K562 (cell line): ENCODE measurements around the gene ZNF609. TPM values are rescaled to one million over a fixed set of nuclear protein-coding genes. Genes with fewer than 3 reads are reported as not detected.
A peak's percentile ranks its signal among the peaks of the same experiment; 100 is the strongest.

ENCODE experiments used
- ARID4B ChIP-seq: sonication (generic); formaldehyde crosslinking; IDR thresholded peaks from 2 replicates; pipeline ENCODE4 v1.8.0; 2022; ENCODE audit warnings: mild to moderate bottlenecking, missing genetic modification reagents
- CREM ChIP-seq: IDR thresholded peaks from 2 replicates; pipeline ENCODE4 v1.6.1; 2014; ENCODE audit warnings: antibody characterized with exemption, low read depth
- ESRRB ChIP-seq: fragments of 250-450 bp; sonication (Bioruptor Pico); IDR thresholded peaks from 2 replicates; pipeline ENCODE4 v1.5.0; 2020; ENCODE audit warnings: mild to moderate bottlenecking, moderate library complexity, borderline replicate concordance
- FOXJ3 ChIP-seq: sonication (generic); formaldehyde crosslinking; IDR thresholded peaks from 2 replicates; pipeline ENCODE4 v1.4.0; 2020; ENCODE audit warnings: mild to moderate bottlenecking, missing genetic modification reagents
- FOXK1 ChIP-seq: sonication (generic); formaldehyde crosslinking; IDR thresholded peaks from 2 replicates; pipeline ENCODE4 v1.8.0; 2022; ENCODE audit warnings: missing genetic modification reagents, mild to moderate bottlenecking, borderline replicate concordance
- NR2F6 ChIP-seq: fragments of 450-650 bp; formaldehyde crosslinking; IDR thresholded peaks from 2 replicates; pipeline ENCODE4 v1.4.0; 2020; ENCODE audit warnings: mild to moderate bottlenecking
- PHB2 ChIP-seq: fragments of 450-650 bp; IDR thresholded peaks from 2 replicates; pipeline ENCODE4 v1.6.1; 2017; ENCODE audit warnings: low read depth
- POLR2AphosphoS2 ChIP-seq: IDR thresholded peaks from 2 replicates; pipeline ENCODE4 v1.6.1; 2012; ENCODE audit warnings: low read length, improper control_type of control experiment
- POLR2AphosphoS5 ChIP-seq: IDR thresholded peaks from 2 replicates; pipeline ENCODE4 v1.6.1; 2011; ENCODE audit warnings: mild to moderate bottlenecking, low read depth, low read length, moderate library complexity; ENCODE audit not compliant: control insufficient read depth, insufficient read depth
- PURB ChIP-seq: sonication (generic); formaldehyde crosslinking; IDR thresholded peaks from 2 replicates; pipeline ENCODE4 v1.9.0; 2021; ENCODE audit warnings: low read depth, mild to moderate bottlenecking, missing genetic modification reagents
- SIX5 ChIP-seq, 2 experiments: IDR thresholded peaks; 2 replicates each; pipeline ENCODE4 v1.6.1; 2011; ENCODE audit warnings: low read length in 2 of 2, borderline replicate concordance in 1 of 2, low read depth in 1 of 2, mild to moderate bottlenecking in 1 of 2, moderate library complexity in 1 of 2; ENCODE audit not compliant: insufficient read depth in 1 of 2
- STAT5B ChIP-seq: fragments of 250-450 bp; sonication (Bioruptor Pico); IDR thresholded peaks from 2 replicates; pipeline ENCODE4 v1.8.0; 2021; ENCODE audit warnings: mild to moderate bottlenecking, inconsistent platforms
- TEAD1 ChIP-seq, 2 experiments: fragments of 450-650 bp in 1 of 2; sonication (generic) in 1 of 2; formaldehyde crosslinking; IDR thresholded peaks; 2 replicates each; pipeline versions ENCODE4 v1.4.0 to v1.8.0; 2020 to 2022; ENCODE audit warnings: mild to moderate bottlenecking in 2 of 2, missing genetic modification reagents in 1 of 2
- ZFP1 ChIP-seq: fragments of 450-650 bp; formaldehyde crosslinking; IDR thresholded peaks from 2 replicates; pipeline ENCODE4 v1.4.0; 2020; ENCODE audit warnings: mild to moderate bottlenecking, mixed read lengths
- ZNF75A ChIP-seq: fragments of 450-650 bp; formaldehyde crosslinking; IDR thresholded peaks from 2 replicates; pipeline ENCODE4 v1.4.0; 2020; ENCODE audit warnings: mild to moderate bottlenecking
- polyA plus RNA-seq, 8 experiments: library from polyadenylated mRNA; depleted of rRNA in 4 of 8; stranded (reverse) in 5 of 8; unstranded in 3 of 8; fragments of >200 nt; fragmentation: Nextera tagmentation in 2 of 8; fragmentation: Illumina TruSeq in 1 of 8; extraction: Ambion mirVana in 2 of 8; extraction: Trizol in 1 of 8; gene quantifications; 2 replicates each; pipeline versions ENCODE4 v1.2.1 to v1.2.3, GENCODE V29; 2011 to 2014; ENCODE audit warnings: inconsistent platforms in 1 of 8, missing spikeins in 1 of 8
- total RNA-seq, 7 experiments: library from RNA; depleted of rRNA in 6 of 7; stranded (reverse); fragments of >200 nt in 6 of 7; fragmentation: Illumina TruSeq in 2 of 7; extraction: Trizol in 2 of 7; gene quantifications; 2 replicates each; pipeline versions ENCODE4 v1.2.1 to v1.2.3, GENCODE V29; 2011 to 2021; ENCODE audit warnings: low replicate concordance in 1 of 7
- TF ChIP-seq, protein P1 (sequence below), 3 experiments: fragments of 200-800 bp in 1 of 3; fragments of 250-450 bp in 1 of 3; fragments of 450-650 bp in 1 of 3; sonication (Bioruptor Pico) in 1 of 3; sonication (Bioruptor generic) in 1 of 3; formaldehyde crosslinking in 1 of 3; IDR thresholded peaks; 2 replicates each; pipeline versions ENCODE4 v1.6.1 to v1.8.0; 2016 to 2022; ENCODE audit warnings: mild to moderate bottlenecking in 2 of 3, missing genetic modification characterization in 2 of 3, missing compliant biosample characterization in 1 of 3, moderate library complexity in 1 of 3
- TF ChIP-seq, protein P2 (sequence below): fragments of 250-450 bp; sonication (Bioruptor Pico); IDR thresholded peaks from 2 replicates; pipeline ENCODE4 v1.5.0; 2021; ENCODE audit warnings: mild to moderate bottlenecking, moderate library complexity

ZNF609 gene
- total and polyA plus RNA-seq, 9 of the 15 experiments (the other 6 are each of a cell fraction or from before 2014, with no cell fraction given): 3.0 to 38.7 (median 17.8) TPM

DNA sequence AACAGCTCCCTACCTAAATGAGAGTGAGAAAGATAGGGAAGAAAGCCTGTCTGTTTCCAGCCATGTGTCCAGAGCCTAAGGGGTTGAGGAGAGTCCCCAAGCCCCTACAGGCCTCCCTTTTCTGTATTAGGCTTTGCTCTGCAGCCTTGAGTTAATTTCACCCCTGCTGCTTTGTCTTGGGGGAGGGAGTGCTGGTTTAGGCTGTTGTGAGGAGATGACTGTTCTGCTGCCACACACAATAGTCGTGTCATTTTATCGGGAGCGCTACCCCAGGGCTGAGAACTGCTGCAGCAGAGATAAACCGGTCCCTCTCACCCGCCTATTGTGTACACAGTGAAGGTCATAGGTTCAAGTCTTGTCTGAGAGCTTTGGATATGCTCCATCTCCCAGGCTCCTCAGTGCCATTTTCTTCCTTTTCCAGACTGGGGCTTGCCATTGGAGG is 1.4 kb downstream of the ZNF609 start (continued):
- TF ChIP-seq ARID4B (CRISPR knock-in tag): 0 out of 2 replicates have a peak, but pooled peaks have one; percentile 3
- TF ChIP-seq TEAD1 (CRISPR knock-in tag; IDR thresholded peaks at IDR 0.05): no peak
- no peak for TF ChIP-seq FOXJ3 (CRISPR knock-in tag)
- TF ChIP-seq POLR2AphosphoS2: no peak
- 0 out of 4 replicates have a peak, but pooled peaks of 1 of the 2 experiments have one; percentile 19 for TF ChIP-seq SIX5 (IDR thresholded peaks at IDR 0.05; ENCODE audit: borderline replicate concordance in 1 of 2, insufficient read depth in 1 of 2, low read depth in 1 of 2, low read length in 2 of 2)
- peak; percentile 95 for TF ChIP-seq POLR2AphosphoS5
- TF ChIP-seq ZNF75A (CRISPR knock-in tag): no peak
- TF ChIP-seq PHB2: no peak
- no peak for TF ChIP-seq PURB (CRISPR knock-in tag)
- TF ChIP-seq CREM: peak; percentile 75
- no peak for TF ChIP-seq FOXK1
- TF ChIP-seq, protein P1, sequence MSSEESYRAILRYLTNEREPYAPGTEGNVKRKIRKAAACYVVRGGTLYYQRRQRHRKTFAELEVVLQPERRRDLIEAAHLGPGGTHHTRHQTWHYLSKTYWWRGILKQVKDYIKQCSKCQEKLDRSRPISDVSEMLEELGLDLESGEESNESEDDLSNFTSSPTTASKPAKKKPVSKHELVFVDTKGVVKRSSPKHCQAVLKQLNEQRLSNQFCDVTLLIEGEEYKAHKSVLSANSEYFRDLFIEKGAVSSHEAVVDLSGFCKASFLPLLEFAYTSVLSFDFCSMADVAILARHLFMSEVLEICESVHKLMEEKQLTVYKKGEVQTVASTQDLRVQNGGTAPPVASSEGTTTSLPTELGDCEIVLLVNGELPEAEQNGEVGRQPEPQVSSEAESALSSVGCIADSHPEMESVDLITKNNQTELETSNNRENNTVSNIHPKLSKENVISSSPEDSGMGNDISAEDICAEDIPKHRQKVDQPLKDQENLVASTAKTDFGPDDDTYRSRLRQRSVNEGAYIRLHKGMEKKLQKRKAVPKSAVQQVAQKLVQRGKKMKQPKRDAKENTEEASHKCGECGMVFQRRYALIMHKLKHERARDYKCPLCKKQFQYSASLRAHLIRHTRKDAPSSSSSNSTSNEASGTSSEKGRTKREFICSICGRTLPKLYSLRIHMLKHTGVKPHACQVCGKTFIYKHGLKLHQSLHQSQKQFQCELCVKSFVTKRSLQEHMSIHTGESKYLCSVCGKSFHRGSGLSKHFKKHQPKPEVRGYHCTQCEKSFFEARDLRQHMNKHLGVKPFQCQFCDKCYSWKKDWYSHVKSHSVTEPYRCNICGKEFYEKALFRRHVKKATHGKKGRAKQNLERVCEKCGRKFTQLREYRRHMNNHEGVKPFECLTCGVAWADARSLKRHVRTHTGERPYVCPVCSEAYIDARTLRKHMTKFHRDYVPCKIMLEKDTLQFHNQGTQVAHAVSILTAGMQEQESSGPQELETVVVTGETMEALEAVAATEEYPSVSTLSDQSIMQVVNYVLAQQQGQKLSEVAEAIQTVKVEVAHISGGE (CRISPR knock-in tag; IDR thresholded peaks at IDR 0.05): peak in 1 of 3 experiments; percentile 59; a peak in 1 of 6 replicates
- no peak for TF ChIP-seq NR2F6 (CRISPR knock-in tag)
- TF ChIP-seq STAT5B: no peak
- no peak for TF ChIP-seq ESRRB (CRISPR knock-in tag)
- TF ChIP-seq, protein P2, sequence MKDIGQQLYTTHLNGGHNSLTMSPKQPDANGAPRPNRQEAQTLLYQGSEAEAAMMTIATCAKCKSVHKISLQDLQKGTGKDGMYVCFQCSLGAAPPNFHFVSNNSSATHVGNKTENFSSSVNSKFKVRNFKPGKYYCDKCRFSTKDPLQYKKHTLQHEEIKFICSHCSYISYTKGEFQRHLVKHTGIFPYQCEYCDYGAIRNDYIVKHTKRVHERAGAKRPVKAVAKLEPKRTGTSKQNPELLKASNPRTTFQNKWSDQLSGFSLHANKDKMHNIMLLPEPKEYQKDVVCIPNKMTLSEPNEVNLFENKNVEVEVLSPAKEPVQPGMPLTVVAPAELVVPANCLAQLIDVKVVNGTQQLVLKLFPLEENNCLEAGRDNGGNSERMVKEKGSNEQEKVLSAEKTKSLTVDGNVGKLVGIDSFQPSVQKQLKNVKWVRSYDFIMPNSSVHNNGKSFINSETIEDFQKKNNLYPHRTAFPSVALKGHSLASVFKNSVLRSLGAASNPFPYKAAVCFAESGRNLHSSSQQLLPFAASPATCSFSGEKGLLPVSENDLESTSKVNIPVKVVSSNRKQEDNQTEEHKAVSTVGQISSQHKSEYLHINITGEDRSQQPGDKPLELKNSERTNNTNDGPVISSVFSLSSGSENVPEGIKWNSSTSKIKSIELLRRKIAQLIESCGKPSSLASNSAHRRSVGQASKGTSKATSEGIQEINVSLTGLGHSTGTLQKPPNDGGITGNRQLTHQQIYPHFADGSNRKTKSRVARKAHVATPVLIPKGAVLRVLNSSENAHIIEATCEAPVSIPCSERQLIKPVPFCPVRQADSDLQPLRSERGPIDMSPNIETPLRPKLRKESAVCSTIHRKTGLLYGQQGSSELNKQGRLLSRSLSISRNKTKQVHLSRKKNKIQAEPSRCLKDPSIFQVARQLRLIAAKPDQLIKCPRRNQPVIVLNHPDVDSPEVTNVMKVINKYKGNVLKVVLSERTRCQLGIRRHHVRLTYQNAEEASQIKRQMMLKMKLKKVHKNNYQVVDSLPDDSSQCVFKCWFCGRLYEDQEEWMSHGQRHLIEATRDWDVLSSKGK: no peak
- no peak for TF ChIP-seq ZFP1 (CRISPR knock-in tag)
